GM10248 (cell line): ENCODE data around the gene RFX4.

Experiments used
- CTCF ChIA-PET: fragments of 300-600 bp; sonication (Branson Sonifier 250); formaldehyde crosslinking; extraction: SDS; loops from one replicate; lab custom pipeline; 2021; ENCODE audit warnings: antibody characterized with exemption; lab: Yijun Ruan, JAX
- POLR2A ChIA-PET: fragments of 350-650 bp; sonication (Branson Sonifier 250); formaldehyde crosslinking; extraction: SDS; loops from one replicate; lab custom pipeline; 2020; ENCODE audit warnings: antibody characterized with exemption; lab: Yijun Ruan, JAX
- DNase-seq: peaks from one replicate; pipeline ENCODE4 v3.0.0; 2012; ENCODE audit errors: extremely low spot score
- TF ChIP-seq, protein P1 (sequence below): IDR thresholded peaks from 2 replicates; pipeline ENCODE4 v1.5.1; 2012; ENCODE audit warnings: mild to moderate bottlenecking, low read depth; ENCODE audit errors: extremely low read depth, missing control alignments, control extremely low read depth

The RFX4 gene

DNA sequence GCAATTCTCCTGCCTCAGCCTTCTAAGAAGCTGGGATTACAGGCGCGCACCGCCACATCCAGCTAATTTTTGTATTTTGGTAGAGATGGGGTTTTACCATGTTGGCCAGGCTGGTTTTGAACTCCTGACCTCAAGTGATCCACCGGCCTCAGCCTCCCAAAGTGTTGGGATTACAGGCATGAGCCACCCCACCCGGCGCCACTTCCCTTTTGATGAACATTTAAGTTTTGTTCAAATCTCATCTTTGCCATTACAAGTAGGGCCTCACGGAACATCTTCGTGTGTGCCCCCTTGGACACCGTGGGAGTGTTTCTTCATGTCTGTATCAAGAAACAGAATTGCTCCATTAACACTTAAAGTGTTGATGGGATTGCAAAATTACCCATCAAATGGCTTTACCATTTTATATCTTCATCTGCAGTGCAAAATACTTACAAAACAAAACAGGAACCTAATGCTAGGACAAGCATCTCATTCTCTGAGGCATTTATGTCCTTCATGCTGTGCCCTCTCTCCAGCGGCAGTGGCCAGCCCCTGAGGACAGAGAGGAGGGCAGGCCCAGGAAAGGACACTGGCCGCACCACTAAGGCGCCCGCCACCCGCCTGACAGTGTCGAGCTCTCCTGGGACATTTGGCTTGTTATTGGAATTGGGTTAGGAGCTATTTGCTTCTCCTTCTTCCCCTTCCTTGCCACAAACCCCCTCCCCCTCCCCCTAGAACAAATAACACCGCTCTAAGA lies 61.7 kb downstream of the RFX4 start:
- POLR2A ChIA-PET = no interaction called here
- TF ChIP-seq, protein P1, sequence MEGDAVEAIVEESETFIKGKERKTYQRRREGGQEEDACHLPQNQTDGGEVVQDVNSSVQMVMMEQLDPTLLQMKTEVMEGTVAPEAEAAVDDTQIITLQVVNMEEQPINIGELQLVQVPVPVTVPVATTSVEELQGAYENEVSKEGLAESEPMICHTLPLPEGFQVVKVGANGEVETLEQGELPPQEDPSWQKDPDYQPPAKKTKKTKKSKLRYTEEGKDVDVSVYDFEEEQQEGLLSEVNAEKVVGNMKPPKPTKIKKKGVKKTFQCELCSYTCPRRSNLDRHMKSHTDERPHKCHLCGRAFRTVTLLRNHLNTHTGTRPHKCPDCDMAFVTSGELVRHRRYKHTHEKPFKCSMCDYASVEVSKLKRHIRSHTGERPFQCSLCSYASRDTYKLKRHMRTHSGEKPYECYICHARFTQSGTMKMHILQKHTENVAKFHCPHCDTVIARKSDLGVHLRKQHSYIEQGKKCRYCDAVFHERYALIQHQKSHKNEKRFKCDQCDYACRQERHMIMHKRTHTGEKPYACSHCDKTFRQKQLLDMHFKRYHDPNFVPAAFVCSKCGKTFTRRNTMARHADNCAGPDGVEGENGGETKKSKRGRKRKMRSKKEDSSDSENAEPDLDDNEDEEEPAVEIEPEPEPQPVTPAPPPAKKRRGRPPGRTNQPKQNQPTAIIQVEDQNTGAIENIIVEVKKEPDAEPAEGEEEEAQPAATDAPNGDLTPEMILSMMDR = no peak
- CTCF ChIA-PET = interaction anchor here (1.4 kb wide), 1 partner anchor 23 kb away, joined by 3 read pairs; no protein-coding TSS in a partner anchor
- DNase-seq = no peak

GRCh38 chr12:106645074-106645421 lies 62.2 kb downstream of the RFX4 start:
- TF ChIP-seq, protein P1 = no peak
- CTCF ChIA-PET = interaction anchor here (1.4 kb wide), 1 partner anchor 24 kb away, joined by 3 read pairs; no protein-coding TSS in a partner anchor
- POLR2A ChIA-PET = no interaction called here
- DNase-seq = no peak

DNA sequence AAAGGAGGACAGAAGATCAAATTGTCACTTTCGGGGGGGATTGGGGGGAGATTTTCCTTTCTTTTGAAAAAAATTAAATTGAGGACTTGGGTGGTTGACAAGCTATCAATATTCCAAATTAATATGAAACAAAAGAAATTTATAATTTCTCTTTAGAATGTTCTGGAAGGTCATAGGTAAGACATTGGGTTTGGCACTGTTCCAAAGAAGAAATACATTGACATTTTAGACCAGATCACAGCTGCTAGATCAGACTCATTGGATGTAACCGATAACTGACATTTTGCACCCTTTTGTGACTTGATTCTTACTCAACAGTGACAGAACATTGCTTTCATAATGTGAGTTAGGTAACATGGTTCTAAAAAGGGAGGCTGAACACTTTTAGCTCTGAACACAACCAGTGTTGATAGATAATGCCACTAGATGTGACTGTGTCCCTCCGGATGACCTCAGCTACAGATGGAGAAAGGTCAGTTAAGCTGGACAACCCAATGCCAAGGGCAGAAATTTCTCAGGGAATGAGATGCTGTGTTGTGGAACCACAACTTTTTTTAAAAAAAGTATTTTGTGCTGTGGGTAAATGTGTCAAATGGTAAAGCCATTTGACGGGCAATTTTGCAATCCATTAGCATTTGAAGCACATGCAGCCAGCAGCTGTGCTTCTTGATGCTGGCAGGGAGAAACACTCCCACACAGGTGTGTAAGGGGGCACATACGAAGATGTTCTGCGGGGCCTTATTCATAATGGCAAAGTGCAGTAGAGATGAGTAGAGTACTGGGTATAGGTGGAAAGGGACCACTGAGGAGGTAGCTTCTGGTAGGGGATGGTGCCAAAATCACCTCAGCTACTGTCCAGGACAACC lies 62.9 kb downstream of the RFX4 start:
- POLR2A ChIA-PET = interaction anchor here (0.6 kb wide), 1 partner anchor 17 kb away, joined by 5 read pairs; no protein-coding TSS in a partner anchor
- TF ChIP-seq, protein P1 = no peak
- CTCF ChIA-PET = interaction anchor here (1.1 to 1.4 kb wide), 2 partner anchors 24 to 422 kb away, joined by 3 read pairs; no protein-coding TSS in a partner anchor
- no peak for DNase-seq

GRCh38 chr12:106646472-106646871 lies 63.7 kb downstream of the RFX4 start:
- ChIA-PET POLR2A (interaction anchor here (0.6 kb wide), 1 partner anchor 18 kb away, joined by 5 read pairs; no protein-coding TSS in a partner anchor), CTCF (interaction anchor here (1.1 kb wide), 1 partner anchor 423 kb away, joined by 3 read pairs; no protein-coding TSS in a partner anchor)
- no peak for DNase-seq

GRCh38 chr12:106647793-106648514 lies 65.2 kb downstream of the RFX4 start:
- ChIA-PET CTCF (no interaction called here), POLR2A (no interaction called here)
- TF ChIP-seq, protein P1 = no peak
- no peak for DNase-seq

More at GRCh38 chr12:106646472-106646871, 63.7 kb downstream of the RFX4 start:
- TF ChIP-seq, protein P1 = no peak
